ENCODE results near the gene MS4A12. TPM values are rescaled to one million over a fixed set of nuclear protein-coding genes. Genes with fewer than 3 reads are reported as not detected.

The MS4A12 gene
- total and polyA plus RNA-seq, 2 of the 8 experiments (the other 6 are each of a cell fraction or from before 2014, with no cell fraction given) = 0.14 to 0.39 TPM

- H3K36me3 ChIP-seq (ENCODE audit: control insufficient read depth in 2 of 4, insufficient read depth in 4 of 4, low read length in 3 of 4) = no peaks in the 10 kb centered on the region
- H3K4ac ChIP-seq (replicated peaks; ENCODE audit: insufficient read length, low read depth, low read length) = no peak overlapping the region
- H2AK5ac ChIP-seq (ENCODE audit: low read depth, low read length) = no peak overlapping the region
- TF ChIP-seq SP2 (IDR thresholded peaks at IDR 0.05; ENCODE audit: low read length) (no peak), RNF2 (IDR thresholded peaks at IDR 0.05; ENCODE audit: borderline replicate concordance, low read depth, low read length, missing control alignments, poor library complexity, severe bottlenecking) (no peak), PHF8 (conservative IDR thresholded peaks at IDR 0.05; ENCODE audit: low read depth, low read length) (no peak), CHD2 (IDR thresholded peaks at IDR 0.05; ENCODE audit: low read length) (no peak), EP300 (IDR thresholded peaks at IDR 0.05; ENCODE audit: borderline replicate concordance in 1 of 2, low read depth in 2 of 2, low read length in 2 of 2) (no peak), GTF2F1 (IDR thresholded peaks at IDR 0.05; ENCODE audit: borderline replicate concordance, low read depth, low read length) (no peak), SIX5 (IDR thresholded peaks at IDR 0.05; ENCODE audit: low read depth, low read length) (no peak)
- no peaks in the 10 kb centered on the region for H3K79me1 ChIP-seq (ENCODE audit: low read depth, low read length)
- no peaks in the 10 kb centered on the region for H4K20me1 ChIP-seq (replicated peaks in 1 of 2; ENCODE audit: control insufficient read depth in 1 of 2, insufficient read depth in 2 of 2, low read length in 2 of 2)
- no peak overlapping the region for H2BK12ac ChIP-seq (ENCODE audit: low read depth, low read length)
- H3K27ac ChIP-seq (ENCODE audit: low read depth, low read length) = no peak overlapping the region
- H3K4me3 ChIP-seq (ENCODE audit: extremely low read depth in 1 of 4, insufficient read depth in 2 of 4, low read depth in 3 of 4, low read length in 4 of 4) = no peak overlapping the region
- no peaks in the 10 kb centered on the region for H3K23me2 ChIP-seq (ENCODE audit: low read depth, low read length)
- no peak overlapping the region for H4K5ac ChIP-seq (ENCODE audit: insufficient read length, low read depth, low read length)
- no peak overlapping the region for H2BK120ac ChIP-seq (replicated peaks; ENCODE audit: low read depth, low read length)
- no peak for FAIRE-seq
- H3K23ac ChIP-seq (ENCODE audit: insufficient read length) = no peak overlapping the region
- no peaks in the 10 kb centered on the region for H3K27me3 ChIP-seq (replicated peaks in 1 of 4; ENCODE audit: control insufficient read depth in 3 of 4, extremely low read depth in 1 of 4, insufficient read depth in 3 of 4, low read length in 3 of 4)
- H3K4me2 ChIP-seq (ENCODE audit: insufficient read depth in 1 of 2, low read depth in 2 of 2, low read length in 2 of 2) = no peak overlapping the region
- H4K8ac ChIP-seq (ENCODE audit: extremely low read depth, insufficient read depth, low read length) = no peak overlapping the region
- H3K56ac ChIP-seq (replicated peaks; ENCODE audit: insufficient read length, low read depth, low read length) = no peak overlapping the region
- no peak overlapping the region for H2AFZ ChIP-seq (ENCODE audit: low read length)
- no peaks in the 10 kb centered on the region for H3K4me1 ChIP-seq (replicated peaks in 1 of 4; ENCODE audit: control insufficient read depth in 3 of 4, insufficient read depth in 4 of 4, low read length in 3 of 4)
- no peak for DNase-seq (ENCODE audit: low read depth in 1 of 2, low spot score in 2 of 2)
- no peak overlapping the region for H2BK5ac ChIP-seq (ENCODE audit: low read depth, low read length)
- 94% methylated on average over 6 of the region's 6 CpGs; no CpG with 5 or more reads in 1 of the 2 experiments for WGBS, 2 experiments (ENCODE audit: extremely low coverage in 1 of 2, insufficient coverage in 1 of 2, insufficient read length in 1 of 2, insufficient replicate concordance in 2 of 2, low coverage in 1 of 2, low lambda C conversion rate in 2 of 2, missing lambda C conversion rate in 1 of 2)
- no peak overlapping the region for H3K9ac ChIP-seq (replicated peaks in 1 of 4; ENCODE audit: extremely low read depth in 1 of 4, low read depth in 3 of 4, low read length in 3 of 4)
- POLR2A ChIA-PET (ENCODE audit: partially characterized antibody) = no interaction called here
- H2BK15ac ChIP-seq (ENCODE audit: low read length) = no peak overlapping the region
- H3K9me3 ChIP-seq (ENCODE audit: insufficient read depth in 2 of 2, low read depth in 1 of 2, low read length in 1 of 2) = no peaks in the 10 kb centered on the region
- no peak overlapping the region for H3K14ac ChIP-seq (ENCODE audit: insufficient read length)
- CTCF ChIA-PET (ENCODE audit: partially characterized antibody) = interaction anchor here (0.6 to 1.7 kb wide), 3 partner anchors 74 to 114 kb away, joined by 3 to 4 read pairs (median 3); no protein-coding TSS in a partner anchor
- no peak overlapping the region for H3K18ac ChIP-seq (ENCODE audit: extremely low read depth, low read length)
- H2BK20ac ChIP-seq (ENCODE audit: low read length) = no peak overlapping the region
- H4K91ac ChIP-seq (replicated peaks; ENCODE audit: insufficient read length, low read length) = no peak overlapping the region
- no peaks in the 10 kb centered on the region for H3K79me2 ChIP-seq (ENCODE audit: control insufficient read depth in 1 of 2, insufficient read depth in 2 of 2, low read length in 2 of 2)
These were observed 15.5 kb upstream of the MS4A12 start for GRCh38 chr11:60477035-60477445.
